GM12878 (cell line): ENCODE data around the gene SETDB1. TPM values are rescaled to one million over a fixed set of nuclear protein-coding genes. Genes with fewer than 3 reads are reported as not detected.

Experiments
- ATAC-seq: fragments of 200-7000 bp; cut with Tn5 transposase; 3 replicates; pipeline ENCODE4 v1.9.1; 2020; ENCODE audit warnings: mild to moderate bottlenecking, moderate library complexity
- BruUV-seq: library from RNA; stranded (reverse); fragments of 400-500 nt; replicated peaks from 2 replicates; lab custom pipeline; 2021; lab: Mats Ljungman, UMichigan
- CTCF ChIA-PET: fragments of 300-600 bp; sonication (Branson Sonifier 250); formaldehyde crosslinking; extraction: SDS; loops from one replicate; lab custom pipeline; 2021; ENCODE audit warnings: inconsistent platforms; lab: Yijun Ruan, JAX
- POLR2A ChIA-PET: fragments of 350-600 bp; formaldehyde crosslinking; extraction: SDS; loops from one replicate; lab custom pipeline; 2021; ENCODE audit warnings: inconsistent platforms; lab: Charles Lee
- RAD21 ChIA-PET: fragments of 300-600 bp; sonication (Branson Sonifier 250); formaldehyde crosslinking; loops from one replicate; lab custom pipeline; 2023; ENCODE audit warnings: antibody characterized with exemption; ENCODE audit not compliant: unreplicated experiment; lab: Charles Lee
- SMC1A ChIA-PET: fragments of 300-600 bp; sonication (Branson Sonifier 250); formaldehyde crosslinking; loops from one replicate; lab custom pipeline; 2023; ENCODE audit not compliant: unreplicated experiment, uncharacterized antibody; lab: Charles Lee
- DNase-seq: peaks from one replicate; pipeline ENCODE4 v3.0.0-alpha.2; 2011; ENCODE audit warnings: low read depth, low spot score
- FAIRE-seq: peaks from 3 replicates; lab custom pipeline; 2011; peaks lifted over from hg19 to GRCh38; lab: Jason Lieb, UNC
- H2AFZ ChIP-seq: 2 replicates; pipeline ENCODE4 v1.6.0; 2011; ENCODE audit warnings: low read depth, low read length, control low read depth; ENCODE audit not compliant: control insufficient read depth
- H3K27ac ChIP-seq: 2 replicates; pipeline ENCODE4 v1.5.1; 2011; ENCODE audit warnings: control low read depth; ENCODE audit not compliant: control insufficient read depth, insufficient read depth
- H3K27me3 ChIP-seq, 2 experiments: replicated peaks in 1 of 2; 2 replicates each; pipeline versions ENCODE4 v1.6.0 to v1.6.1; 2011; ENCODE audit warnings: low read length in 1 of 2; ENCODE audit not compliant: control insufficient read depth in 2 of 2, insufficient read depth in 2 of 2
- H3K36me3 ChIP-seq, 2 experiments: 2 replicates each; pipeline ENCODE4 v1.5.1; 2011; ENCODE audit warnings: low read length in 1 of 2; ENCODE audit not compliant: control insufficient read depth in 2 of 2, insufficient read depth in 2 of 2
- H3K4me1 ChIP-seq: 2 replicates; pipeline ENCODE4 v1.6.1; 2011; ENCODE audit warnings: mild to moderate bottlenecking, low read length, moderate library complexity, mixed read lengths; ENCODE audit not compliant: control insufficient read depth, insufficient read depth
- H3K4me2 ChIP-seq: 2 replicates; pipeline ENCODE4 v1.6.0; 2011; ENCODE audit warnings: control low read depth; ENCODE audit not compliant: control insufficient read depth, insufficient read depth
- H3K4me3 ChIP-seq: fragments of 200-600 bp; sonication (generic); 2 replicates; pipeline ENCODE4 v1.5.1; 2016
- H3K79me2 ChIP-seq: 2 replicates; pipeline ENCODE4 v1.6.0; 2011; ENCODE audit warnings: low read length; ENCODE audit not compliant: control insufficient read depth, insufficient read depth
- H3K9ac ChIP-seq: 2 replicates; pipeline ENCODE4 v1.8.0; 2011; ENCODE audit warnings: low read length, control low read depth, mixed read lengths; ENCODE audit not compliant: control insufficient read depth, insufficient read depth
- H3K9me3 ChIP-seq: replicated peaks from 3 replicates; pipeline ENCODE4 v1.5.1; 2011; ENCODE audit warnings: mild to moderate bottlenecking, low read length; ENCODE audit not compliant: control insufficient read depth, insufficient read depth
- H4K20me1 ChIP-seq: 2 replicates; pipeline ENCODE4 v1.6.0; 2011; ENCODE audit not compliant: control insufficient read depth, insufficient read depth
- ASH2L ChIP-seq: fragments of 300-600, 200-600 bp; sonication (generic); IDR thresholded peaks from 2 replicates; pipeline ENCODE4 v1.6.1; 2017; ENCODE audit warnings: low read depth, mild to moderate bottlenecking, borderline replicate concordance
- BHLHE40 ChIP-seq, 2 experiments: fragments of 450-650 bp in 1 of 2; IDR thresholded peaks; 2 replicates each; pipeline ENCODE4 v1.6.1; 2011 to 2017; ENCODE audit warnings: low read depth in 2 of 2, borderline replicate concordance in 1 of 2, improper control_type of control experiment in 1 of 2, low read length in 1 of 2, mild to moderate bottlenecking in 1 of 2
- BMI1 ChIP-seq: fragments of 450-650 bp; IDR thresholded peaks from 2 replicates; pipeline ENCODE4 v1.6.1; 2016; ENCODE audit warnings: mild to moderate bottlenecking, moderate library complexity, borderline replicate concordance
- CREB1 ChIP-seq: IDR thresholded peaks from 2 replicates; pipeline ENCODE4 v1.6.1; 2012; ENCODE audit warnings: low read depth, mild to moderate bottlenecking, inconsistent platforms
- EZH2 ChIP-seq: IDR thresholded peaks from 2 replicates; pipeline ENCODE4 v1.6.1; 2012; ENCODE audit warnings: low read depth, mild to moderate bottlenecking, control low read depth, inconsistent platforms, low read length, borderline replicate concordance; ENCODE audit not compliant: control insufficient read depth
- MEF2A ChIP-seq: IDR thresholded peaks from 2 replicates; pipeline ENCODE4 v1.6.1; 2011; ENCODE audit warnings: low read depth, mild to moderate bottlenecking, low read length, moderate library complexity; ENCODE audit not compliant: insufficient read depth
- MTA2 ChIP-seq: fragments of 450-650 bp; IDR thresholded peaks from 2 replicates; pipeline ENCODE4 v1.6.1; 2016; ENCODE audit warnings: low read depth, mild to moderate bottlenecking, moderate library complexity
- PML ChIP-seq: IDR thresholded peaks from 2 replicates; pipeline ENCODE4 v1.6.1; 2012; ENCODE audit warnings: low read length, inconsistent platforms
- RELA ChIP-seq: fragments of 450-650 bp; IDR thresholded peaks from 2 replicates; pipeline ENCODE4 v1.8.0; 2014; ENCODE audit warnings: borderline replicate concordance; ENCODE audit not compliant: partially characterized antibody
- SMAD1 ChIP-seq: fragments of 450-650 bp; IDR thresholded peaks from 2 replicates; pipeline ENCODE4 v1.6.1; 2018; ENCODE audit warnings: mild to moderate bottlenecking, low read depth; ENCODE audit not compliant: partially characterized antibody
- SMAD5 ChIP-seq: IDR thresholded peaks from 2 replicates; pipeline ENCODE4 v1.6.1; 2016; ENCODE audit warnings: antibody characterized with exemption, low read depth
- SP1 ChIP-seq: IDR thresholded peaks from one replicate; pipeline ENCODE4 v1.6.1; 2011; ENCODE audit warnings: low read depth, low read length
- YY1 ChIP-seq: IDR thresholded peaks from 2 replicates; pipeline ENCODE4 v1.6.1; 2011; ENCODE audit warnings: low read depth, mild to moderate bottlenecking, low read length
- WGBS: methylation state at CpG from one replicate; pipeline ENCODE4 v1.1.6; 2016; ENCODE audit warnings: low lambda C conversion rate; ENCODE audit not compliant: insufficient replicate concordance, insufficient coverage; ENCODE audit errors: missing lambda C conversion rate; 5-methylcytosine and 5-hydroxymethylcytosine counted together
- in situ Hi-C: fragments of 300-500 bp; cut with MboI; formaldehyde crosslinking; loops from 9 replicates; pipeline ENCODE4 v1.14.3; 2018; ENCODE audit warnings: mixed read lengths
- intact Hi-C: fragments of 100-400 bp; cut with micrococcal nuclease; formaldehyde crosslinking; loops from one replicate; pipeline ENCODE4 v1.14.2; 2022; ENCODE audit not compliant: unreplicated experiment
- polyA plus RNA-seq, 11 experiments: library from polyadenylated mRNA; depleted of rRNA in 4 of 11; unstranded in 6 of 11; stranded (reverse) in 5 of 11; fragments of >200 nt; fragmentation: Nextera tagmentation in 4 of 11; fragmentation: Illumina TruSeq in 1 of 11; extraction: Ambion mirVana in 4 of 11; extraction: Trizol in 1 of 11; gene quantifications; 1 replicate in 1 of 11; 2 replicates in 10 of 11; pipeline versions ENCODE4 v1.2.1 to v1.2.3, GENCODE V29; 2011 to 2016; ENCODE audit warnings: inconsistent platforms in 2 of 11, missing spikeins in 2 of 11, low read depth in 1 of 11
- total RNA-seq, 4 experiments: library from RNA; depleted of rRNA in 3 of 4; stranded (reverse); fragments of >200 nt in 3 of 4; fragmentation: Illumina TruSeq in 1 of 4; extraction: Trizol in 1 of 4; gene quantifications; 2 replicates each; pipeline versions ENCODE4 v1.2.1 to v1.2.3, GENCODE V29; 2013 to 2021
- TF ChIP-seq, protein P1 (sequence below): fragments of 150-350 bp; IDR thresholded peaks from 2 replicates; pipeline ENCODE4 v1.6.1; 2014; ENCODE audit warnings: mild to moderate bottlenecking, low read depth, low read length
- TF ChIP-seq, protein P2 (sequence below): fragments of 450-650 bp; IDR thresholded peaks from 2 replicates; pipeline ENCODE4 v1.6.1; 2017; ENCODE audit warnings: mild to moderate bottlenecking, low read depth, inconsistent platforms; ENCODE audit not compliant: poor library complexity, severe bottlenecking

Gene SETDB1
- total and polyA plus RNA-seq, 10 of the 15 experiments (the other 5 are each of a cell fraction or from before 2014, with no cell fraction given), result 14.3 to 56.7 (median 35.7) TPM

- intact Hi-C loops (loop anchor here (5.0 to 10.0 kb wide), 3 partner anchors 212 to 415 kb away; partner anchors contain the start of genes CTSS and ENSA), in situ Hi-C loops (no loop called here)
- H3K9ac ChIP-seq, result no peak overlapping the region
- no peak overlapping the region for H3K27ac ChIP-seq
- RAD21 ChIA-PET, result interaction anchor here (1.1 kb wide), 1 partner anchor 10 kb away, joined by 3 read pairs; no protein-coding TSS in a partner anchor
- no peak overlapping the region for H3K4me3 ChIP-seq
- BruUV-seq, result no TSS peak
- H4K20me1 ChIP-seq, result no peaks in the 10 kb centered on the region
- no peaks in the 10 kb centered on the region; a peak in 2 of 4 replicates for H3K27me3 ChIP-seq
- TF ChIP-seq SP1 (no peak), EZH2 (no peak), SMAD5 (no peak), RELA (no peak), BHLHE40 (IDR thresholded peaks at IDR 0.05; ENCODE audit: borderline replicate concordance in 1 of 2, low read depth in 2 of 2, low read length in 1 of 2) (no peak), PML (no peak), MEF2A (no peak), SMAD1 (no peak), BMI1 (no peak), YY1 (no peak), MTA2 (no peak), CREB1 (no peak), ASH2L (no peak)
- TF ChIP-seq, protein P1, sequence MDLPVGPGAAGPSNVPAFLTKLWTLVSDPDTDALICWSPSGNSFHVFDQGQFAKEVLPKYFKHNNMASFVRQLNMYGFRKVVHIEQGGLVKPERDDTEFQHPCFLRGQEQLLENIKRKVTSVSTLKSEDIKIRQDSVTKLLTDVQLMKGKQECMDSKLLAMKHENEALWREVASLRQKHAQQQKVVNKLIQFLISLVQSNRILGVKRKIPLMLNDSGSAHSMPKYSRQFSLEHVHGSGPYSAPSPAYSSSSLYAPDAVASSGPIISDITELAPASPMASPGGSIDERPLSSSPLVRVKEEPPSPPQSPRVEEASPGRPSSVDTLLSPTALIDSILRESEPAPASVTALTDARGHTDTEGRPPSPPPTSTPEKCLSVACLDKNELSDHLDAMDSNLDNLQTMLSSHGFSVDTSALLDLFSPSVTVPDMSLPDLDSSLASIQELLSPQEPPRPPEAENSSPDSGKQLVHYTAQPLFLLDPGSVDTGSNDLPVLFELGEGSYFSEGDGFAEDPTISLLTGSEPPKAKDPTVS, result no peak
- TF ChIP-seq, protein P2, sequence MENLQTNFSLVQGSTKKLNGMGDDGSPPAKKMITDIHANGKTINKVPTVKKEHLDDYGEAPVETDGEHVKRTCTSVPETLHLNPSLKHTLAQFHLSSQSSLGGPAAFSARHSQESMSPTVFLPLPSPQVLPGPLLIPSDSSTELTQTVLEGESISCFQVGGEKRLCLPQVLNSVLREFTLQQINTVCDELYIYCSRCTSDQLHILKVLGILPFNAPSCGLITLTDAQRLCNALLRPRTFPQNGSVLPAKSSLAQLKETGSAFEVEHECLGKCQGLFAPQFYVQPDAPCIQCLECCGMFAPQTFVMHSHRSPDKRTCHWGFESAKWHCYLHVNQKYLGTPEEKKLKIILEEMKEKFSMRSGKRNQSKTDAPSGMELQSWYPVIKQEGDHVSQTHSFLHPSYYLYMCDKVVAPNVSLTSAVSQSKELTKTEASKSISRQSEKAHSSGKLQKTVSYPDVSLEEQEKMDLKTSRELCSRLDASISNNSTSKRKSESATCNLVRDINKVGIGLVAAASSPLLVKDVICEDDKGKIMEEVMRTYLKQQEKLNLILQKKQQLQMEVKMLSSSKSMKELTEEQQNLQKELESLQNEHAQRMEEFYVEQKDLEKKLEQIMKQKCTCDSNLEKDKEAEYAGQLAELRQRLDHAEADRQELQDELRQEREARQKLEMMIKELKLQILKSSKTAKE, result no peak
- peaks cover 4% of the 10 kb centered on the region; the same call in 1 of the 2 replicates for H3K4me1 ChIP-seq
- FAIRE-seq, result no peak
- H2AFZ ChIP-seq, result no peak overlapping the region
- H3K9me3 ChIP-seq, result no peaks in the 10 kb centered on the region
- CTCF ChIA-PET, result interaction anchor here (0.7 to 15.8 kb wide), 7 partner anchors 9 to 530 kb away, joined by 3 to 252 read pairs (median 4); partner anchors contain the start of genes MINDY1 and TNFAIP8L2
- H3K79me2 ChIP-seq, result peaks cover 25% of the 10 kb centered on the region
- H3K4me2 ChIP-seq, result no peak overlapping the region
- 50% methylated on average over 11 of the region's 11 CpGs for WGBS
- SMC1A ChIA-PET, result interaction anchor here (0.7 to 1.3 kb wide), 3 partner anchors 19 to 219 kb away, joined by 3 to 7 read pairs (median 3); partner anchors contain the start of gene TNFAIP8L2
- H3K36me3 ChIP-seq, result no peaks in the 10 kb centered on the region
- peak; percentile 7; the same call in 1 of the 3 replicates for ATAC-seq
- POLR2A ChIA-PET, result interaction anchor here (0.6 kb wide), 1 partner anchor 28 kb away, joined by 3 read pairs; no protein-coding TSS in a partner anchor
- no peak for DNase-seq
Measured at GRCh38 chr1:150976879-150977694, 50.9 kb downstream of the SETDB1 start.
